Measurements from ENCODE around the gene TMEM107.
A peak's percentile ranks its signal among the peaks of the same experiment; 100 is the strongest.

The TMEM107 gene

DNA sequence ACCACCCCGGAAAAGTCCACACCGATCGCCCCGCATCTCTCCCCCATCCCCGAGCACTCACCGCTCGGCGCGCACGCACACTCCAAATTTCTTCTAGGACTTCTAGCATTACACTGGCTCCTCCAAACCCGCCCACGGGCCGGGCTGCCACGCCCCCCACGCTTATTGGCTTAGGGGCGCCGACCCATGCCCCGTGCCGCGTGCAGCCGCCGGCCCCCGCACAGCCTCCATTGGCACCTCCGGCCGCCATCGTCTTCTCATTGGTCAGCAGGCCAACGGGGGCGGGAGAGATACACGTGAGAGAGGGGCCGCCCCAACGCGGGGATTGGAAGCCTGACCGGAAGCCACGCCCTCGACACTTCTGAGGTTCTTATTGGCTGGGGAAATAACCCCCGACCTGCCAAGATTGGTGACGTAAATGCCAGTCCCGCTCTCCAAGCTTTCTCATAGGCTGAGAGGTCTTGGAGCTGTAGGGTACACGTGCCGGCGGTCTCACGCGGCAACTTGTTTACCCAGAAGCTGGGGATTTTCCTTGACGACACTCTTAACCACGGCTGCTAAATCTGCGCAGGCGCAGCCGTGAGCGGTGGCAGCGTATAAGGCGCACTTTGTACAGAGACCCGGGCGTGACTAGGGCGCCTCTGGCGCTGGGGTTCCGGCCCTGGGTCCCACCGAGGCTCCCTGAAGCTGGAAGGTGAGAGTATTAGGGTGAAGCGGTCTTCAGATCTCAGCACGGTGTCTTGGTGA, 19.8 kb downstream of the TMEM107 start (continued):
- TF ChIP-seq, protein P1, sequence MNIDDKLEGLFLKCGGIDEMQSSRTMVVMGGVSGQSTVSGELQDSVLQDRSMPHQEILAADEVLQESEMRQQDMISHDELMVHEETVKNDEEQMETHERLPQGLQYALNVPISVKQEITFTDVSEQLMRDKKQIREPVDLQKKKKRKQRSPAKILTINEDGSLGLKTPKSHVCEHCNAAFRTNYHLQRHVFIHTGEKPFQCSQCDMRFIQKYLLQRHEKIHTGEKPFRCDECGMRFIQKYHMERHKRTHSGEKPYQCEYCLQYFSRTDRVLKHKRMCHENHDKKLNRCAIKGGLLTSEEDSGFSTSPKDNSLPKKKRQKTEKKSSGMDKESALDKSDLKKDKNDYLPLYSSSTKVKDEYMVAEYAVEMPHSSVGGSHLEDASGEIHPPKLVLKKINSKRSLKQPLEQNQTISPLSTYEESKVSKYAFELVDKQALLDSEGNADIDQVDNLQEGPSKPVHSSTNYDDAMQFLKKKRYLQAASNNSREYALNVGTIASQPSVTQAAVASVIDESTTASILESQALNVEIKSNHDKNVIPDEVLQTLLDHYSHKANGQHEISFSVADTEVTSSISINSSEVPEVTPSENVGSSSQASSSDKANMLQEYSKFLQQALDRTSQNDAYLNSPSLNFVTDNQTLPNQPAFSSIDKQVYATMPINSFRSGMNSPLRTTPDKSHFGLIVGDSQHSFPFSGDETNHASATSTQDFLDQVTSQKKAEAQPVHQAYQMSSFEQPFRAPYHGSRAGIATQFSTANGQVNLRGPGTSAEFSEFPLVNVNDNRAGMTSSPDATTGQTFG (tag by site-specific recombination; IDR thresholded peaks at IDR 0.05; ENCODE audit: borderline replicate concordance), result no peak
- TF ChIP-seq ZNF548 (tag by site-specific recombination; IDR thresholded peaks at IDR 0.05) (no peak), HOXC10 (CRISPR knock-in tag; IDR thresholded peaks at IDR 0.05) (no peak), GLIS1 (tag by site-specific recombination; IDR thresholded peaks at IDR 0.05) (peak; percentile 74), ZNF785 (tag by site-specific recombination; IDR thresholded peaks at IDR 0.05) (no peak), ZNF792 (tag by site-specific recombination; IDR thresholded peaks at IDR 0.05) (no peak), ZNF571 (tag by site-specific recombination; IDR thresholded peaks at IDR 0.05) (no peak), ZNF214 (tag by site-specific recombination; IDR thresholded peaks at IDR 0.05; ENCODE audit: borderline replicate concordance) (no peak), ZNF23 (tag by site-specific recombination; IDR thresholded peaks at IDR 0.05; ENCODE audit: borderline replicate concordance) (no peak), ZFHX2 (tag by site-specific recombination; conservative IDR thresholded peaks at IDR 0.05) (peak; percentile 99), GFI1B (tag by site-specific recombination; IDR thresholded peaks at IDR 0.05) (no peak), ZNF354C (tag by site-specific recombination; IDR thresholded peaks at IDR 0.05; ENCODE audit: borderline replicate concordance, low read depth) (no peak), ZNF302 (tag by site-specific recombination; IDR thresholded peaks at IDR 0.05; ENCODE audit: low read depth) (no peak), ZBTB21 (tag by site-specific recombination; IDR thresholded peaks at IDR 0.05) (peak; percentile 72), YY1 (tag by site-specific recombination; IDR thresholded peaks at IDR 0.05) (no peak), EGR2 (tag by site-specific recombination; IDR thresholded peaks at IDR 0.05; ENCODE audit: low read depth) (peak; percentile 98), ZBTB17 (tag by site-specific recombination; IDR thresholded peaks at IDR 0.05) (peak; percentile 94), KLF8 (tag by site-specific recombination; IDR thresholded peaks at IDR 0.05) (peak; percentile 83)
- TF ChIP-seq, protein P2, sequence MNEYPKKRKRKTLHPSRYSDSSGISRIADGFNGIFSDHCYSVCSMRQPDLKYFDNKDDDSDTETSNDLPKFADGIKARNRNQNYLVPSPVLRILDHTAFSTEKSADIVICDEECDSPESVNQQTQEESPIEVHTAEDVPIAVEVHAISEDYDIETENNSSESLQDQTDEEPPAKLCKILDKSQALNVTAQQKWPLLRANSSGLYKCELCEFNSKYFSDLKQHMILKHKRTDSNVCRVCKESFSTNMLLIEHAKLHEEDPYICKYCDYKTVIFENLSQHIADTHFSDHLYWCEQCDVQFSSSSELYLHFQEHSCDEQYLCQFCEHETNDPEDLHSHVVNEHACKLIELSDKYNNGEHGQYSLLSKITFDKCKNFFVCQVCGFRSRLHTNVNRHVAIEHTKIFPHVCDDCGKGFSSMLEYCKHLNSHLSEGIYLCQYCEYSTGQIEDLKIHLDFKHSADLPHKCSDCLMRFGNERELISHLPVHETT (tag by site-specific recombination; IDR thresholded peaks at IDR 0.05), result no peak; the same call in 1 of the 2 replicates
- TF ChIP-seq, protein P3, sequence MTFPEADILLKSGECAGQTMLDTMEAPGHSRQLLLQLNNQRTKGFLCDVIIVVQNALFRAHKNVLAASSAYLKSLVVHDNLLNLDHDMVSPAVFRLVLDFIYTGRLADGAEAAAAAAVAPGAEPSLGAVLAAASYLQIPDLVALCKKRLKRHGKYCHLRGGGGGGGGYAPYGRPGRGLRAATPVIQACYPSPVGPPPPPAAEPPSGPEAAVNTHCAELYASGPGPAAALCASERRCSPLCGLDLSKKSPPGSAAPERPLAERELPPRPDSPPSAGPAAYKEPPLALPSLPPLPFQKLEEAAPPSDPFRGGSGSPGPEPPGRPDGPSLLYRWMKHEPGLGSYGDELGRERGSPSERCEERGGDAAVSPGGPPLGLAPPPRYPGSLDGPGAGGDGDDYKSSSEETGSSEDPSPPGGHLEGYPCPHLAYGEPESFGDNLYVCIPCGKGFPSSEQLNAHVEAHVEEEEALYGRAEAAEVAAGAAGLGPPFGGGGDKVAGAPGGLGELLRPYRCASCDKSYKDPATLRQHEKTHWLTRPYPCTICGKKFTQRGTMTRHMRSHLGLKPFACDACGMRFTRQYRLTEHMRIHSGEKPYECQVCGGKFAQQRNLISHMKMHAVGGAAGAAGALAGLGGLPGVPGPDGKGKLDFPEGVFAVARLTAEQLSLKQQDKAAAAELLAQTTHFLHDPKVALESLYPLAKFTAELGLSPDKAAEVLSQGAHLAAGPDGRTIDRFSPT (tag by site-specific recombination; IDR thresholded peaks at IDR 0.05), result peak; percentile 85
- TF ChIP-seq, protein P4, sequence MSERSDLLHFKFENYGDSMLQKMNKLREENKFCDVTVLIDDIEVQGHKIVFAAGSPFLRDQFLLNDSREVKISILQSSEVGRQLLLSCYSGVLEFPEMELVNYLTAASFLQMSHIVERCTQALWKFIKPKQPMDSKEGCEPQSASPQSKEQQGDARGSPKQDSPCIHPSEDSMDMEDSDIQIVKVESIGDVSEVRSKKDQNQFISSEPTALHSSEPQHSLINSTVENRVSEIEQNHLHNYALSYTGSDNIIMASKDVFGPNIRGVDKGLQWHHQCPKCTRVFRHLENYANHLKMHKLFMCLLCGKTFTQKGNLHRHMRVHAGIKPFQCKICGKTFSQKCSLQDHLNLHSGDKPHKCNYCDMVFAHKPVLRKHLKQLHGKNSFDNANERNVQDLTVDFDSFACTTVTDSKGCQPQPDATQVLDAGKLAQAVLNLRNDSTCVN (tag by site-specific recombination; optimal IDR thresholded peaks at IDR 0.05), result peak; percentile 72
- TF ChIP-seq, protein P5, sequence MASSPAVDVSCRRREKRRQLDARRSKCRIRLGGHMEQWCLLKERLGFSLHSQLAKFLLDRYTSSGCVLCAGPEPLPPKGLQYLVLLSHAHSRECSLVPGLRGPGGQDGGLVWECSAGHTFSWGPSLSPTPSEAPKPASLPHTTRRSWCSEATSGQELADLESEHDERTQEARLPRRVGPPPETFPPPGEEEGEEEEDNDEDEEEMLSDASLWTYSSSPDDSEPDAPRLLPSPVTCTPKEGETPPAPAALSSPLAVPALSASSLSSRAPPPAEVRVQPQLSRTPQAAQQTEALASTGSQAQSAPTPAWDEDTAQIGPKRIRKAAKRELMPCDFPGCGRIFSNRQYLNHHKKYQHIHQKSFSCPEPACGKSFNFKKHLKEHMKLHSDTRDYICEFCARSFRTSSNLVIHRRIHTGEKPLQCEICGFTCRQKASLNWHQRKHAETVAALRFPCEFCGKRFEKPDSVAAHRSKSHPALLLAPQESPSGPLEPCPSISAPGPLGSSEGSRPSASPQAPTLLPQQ (tag by site-specific recombination; IDR thresholded peaks at IDR 0.05), result peak; percentile 91
- TF ChIP-seq, protein P6, sequence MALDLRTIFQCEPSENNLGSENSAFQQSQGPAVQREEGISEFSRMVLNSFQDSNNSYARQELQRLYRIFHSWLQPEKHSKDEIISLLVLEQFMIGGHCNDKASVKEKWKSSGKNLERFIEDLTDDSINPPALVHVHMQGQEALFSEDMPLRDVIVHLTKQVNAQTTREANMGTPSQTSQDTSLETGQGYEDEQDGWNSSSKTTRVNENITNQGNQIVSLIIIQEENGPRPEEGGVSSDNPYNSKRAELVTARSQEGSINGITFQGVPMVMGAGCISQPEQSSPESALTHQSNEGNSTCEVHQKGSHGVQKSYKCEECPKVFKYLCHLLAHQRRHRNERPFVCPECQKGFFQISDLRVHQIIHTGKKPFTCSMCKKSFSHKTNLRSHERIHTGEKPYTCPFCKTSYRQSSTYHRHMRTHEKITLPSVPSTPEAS (tag by site-specific recombination; IDR thresholded peaks at IDR 0.05), result no peak
- TF ChIP-seq, protein P7, sequence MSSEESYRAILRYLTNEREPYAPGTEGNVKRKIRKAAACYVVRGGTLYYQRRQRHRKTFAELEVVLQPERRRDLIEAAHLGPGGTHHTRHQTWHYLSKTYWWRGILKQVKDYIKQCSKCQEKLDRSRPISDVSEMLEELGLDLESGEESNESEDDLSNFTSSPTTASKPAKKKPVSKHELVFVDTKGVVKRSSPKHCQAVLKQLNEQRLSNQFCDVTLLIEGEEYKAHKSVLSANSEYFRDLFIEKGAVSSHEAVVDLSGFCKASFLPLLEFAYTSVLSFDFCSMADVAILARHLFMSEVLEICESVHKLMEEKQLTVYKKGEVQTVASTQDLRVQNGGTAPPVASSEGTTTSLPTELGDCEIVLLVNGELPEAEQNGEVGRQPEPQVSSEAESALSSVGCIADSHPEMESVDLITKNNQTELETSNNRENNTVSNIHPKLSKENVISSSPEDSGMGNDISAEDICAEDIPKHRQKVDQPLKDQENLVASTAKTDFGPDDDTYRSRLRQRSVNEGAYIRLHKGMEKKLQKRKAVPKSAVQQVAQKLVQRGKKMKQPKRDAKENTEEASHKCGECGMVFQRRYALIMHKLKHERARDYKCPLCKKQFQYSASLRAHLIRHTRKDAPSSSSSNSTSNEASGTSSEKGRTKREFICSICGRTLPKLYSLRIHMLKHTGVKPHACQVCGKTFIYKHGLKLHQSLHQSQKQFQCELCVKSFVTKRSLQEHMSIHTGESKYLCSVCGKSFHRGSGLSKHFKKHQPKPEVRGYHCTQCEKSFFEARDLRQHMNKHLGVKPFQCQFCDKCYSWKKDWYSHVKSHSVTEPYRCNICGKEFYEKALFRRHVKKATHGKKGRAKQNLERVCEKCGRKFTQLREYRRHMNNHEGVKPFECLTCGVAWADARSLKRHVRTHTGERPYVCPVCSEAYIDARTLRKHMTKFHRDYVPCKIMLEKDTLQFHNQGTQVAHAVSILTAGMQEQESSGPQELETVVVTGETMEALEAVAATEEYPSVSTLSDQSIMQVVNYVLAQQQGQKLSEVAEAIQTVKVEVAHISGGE (tag by site-specific recombination; conservative IDR thresholded peaks at IDR 0.05; ENCODE audit: low read depth), result peak; percentile 96
